ENCODE results near the gene PUSL1.

GRCh38 chr1:1291023-1291528, 17.3 kb upstream of the PUSL1 start:
- TF ChIP-seq EZH2 (IDR thresholded peaks at IDR 0.05): no peak
- TF ChIP-seq POLR2AphosphoS5 (IDR thresholded peaks at IDR 0.05; ENCODE audit: borderline replicate concordance, low read depth, low read length): no peak
